GM19023 (cell line): Measurements from ENCODE around the gene LITAFD.
"Not testable (repeated sequence)": the region's sequence is repeated elsewhere in the genome, so short reads cannot be mapped to it uniquely, and the experiment has no call there.

ENCODE experiments used
- ATAC-seq: cut with Tn5 transposase; IDR thresholded peaks from one replicate; pipeline ENCODE4 v1.9.1; 2021; ENCODE audit warnings: mild to moderate bottlenecking, moderate library complexity; ENCODE audit not compliant: unreplicated experiment

Gene LITAFD

DNA sequence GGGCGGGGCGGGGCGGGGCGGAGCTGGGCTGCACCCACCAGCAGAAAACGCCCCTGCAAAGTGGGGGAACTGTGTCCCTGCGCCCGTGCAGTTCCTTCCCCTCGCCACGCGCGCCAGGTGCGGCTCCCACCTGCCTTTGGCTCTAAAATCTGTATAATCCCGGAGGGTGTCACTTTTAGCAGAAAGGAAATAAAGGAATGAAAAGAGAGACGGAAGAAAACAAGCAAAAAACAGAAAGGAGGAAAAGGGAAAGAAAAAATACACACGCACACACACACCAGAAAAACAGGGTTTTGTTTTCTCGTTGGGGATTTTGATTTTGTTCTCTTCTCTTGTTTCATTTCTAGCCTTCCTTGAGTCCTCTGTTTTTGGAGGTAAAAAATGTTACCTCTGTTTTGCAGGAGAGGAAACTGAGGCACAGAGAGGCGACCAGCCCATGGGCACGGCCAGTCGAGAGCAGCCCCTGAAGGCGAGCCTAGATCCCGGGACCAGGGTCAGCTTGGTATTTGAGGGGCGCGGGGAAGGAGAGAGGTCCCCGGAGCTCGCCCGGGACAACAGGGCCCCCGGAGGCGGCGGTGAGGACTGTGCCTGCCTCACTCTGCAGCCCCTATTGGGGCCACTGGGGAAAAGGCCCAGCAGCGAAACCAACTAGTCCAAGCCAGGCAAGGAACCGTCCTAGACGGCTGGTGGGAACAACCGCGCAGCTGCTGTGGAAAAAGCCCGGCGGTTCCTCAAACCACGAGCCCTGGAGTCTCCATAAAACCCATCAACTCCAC, 12.8 kb upstream of the LITAFD start:
- ATAC-seq, result no peak

DNA sequence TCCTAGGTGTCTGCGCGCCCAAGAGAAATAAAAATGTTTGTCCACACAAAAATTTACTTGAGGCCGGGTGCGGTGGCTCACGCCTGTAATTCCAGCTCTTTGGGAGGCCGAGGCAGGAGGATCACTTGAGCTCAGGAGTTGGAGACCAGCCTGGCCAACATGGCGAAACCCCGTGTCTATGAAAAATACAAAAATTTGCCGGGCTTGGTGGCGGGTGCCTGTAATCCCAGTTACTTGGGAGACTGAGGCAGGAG, 12.2 kb upstream of the LITAFD start:
- not testable (repeated sequence) for ATAC-seq

DNA sequence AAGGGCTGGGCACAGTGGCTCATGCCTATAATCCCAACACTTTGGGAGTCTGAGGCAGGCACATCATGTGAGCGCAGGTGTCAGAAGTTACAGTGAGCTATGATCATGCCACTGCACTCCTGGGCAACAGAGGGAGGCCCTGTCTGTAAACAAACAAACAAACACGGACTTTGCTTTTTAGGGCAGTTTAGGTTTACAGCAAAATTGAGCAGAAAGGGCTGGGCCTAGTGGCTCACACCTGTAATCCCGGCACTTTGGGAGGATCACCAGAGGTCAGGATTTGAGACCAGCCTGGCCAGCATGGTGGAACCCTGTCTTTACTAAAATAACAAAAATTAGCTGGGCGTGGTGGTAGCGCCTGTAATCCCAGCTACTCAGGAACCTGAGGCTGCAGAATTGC, 10.1 kb upstream of the LITAFD start:
- ATAC-seq, result no peak

DNA sequence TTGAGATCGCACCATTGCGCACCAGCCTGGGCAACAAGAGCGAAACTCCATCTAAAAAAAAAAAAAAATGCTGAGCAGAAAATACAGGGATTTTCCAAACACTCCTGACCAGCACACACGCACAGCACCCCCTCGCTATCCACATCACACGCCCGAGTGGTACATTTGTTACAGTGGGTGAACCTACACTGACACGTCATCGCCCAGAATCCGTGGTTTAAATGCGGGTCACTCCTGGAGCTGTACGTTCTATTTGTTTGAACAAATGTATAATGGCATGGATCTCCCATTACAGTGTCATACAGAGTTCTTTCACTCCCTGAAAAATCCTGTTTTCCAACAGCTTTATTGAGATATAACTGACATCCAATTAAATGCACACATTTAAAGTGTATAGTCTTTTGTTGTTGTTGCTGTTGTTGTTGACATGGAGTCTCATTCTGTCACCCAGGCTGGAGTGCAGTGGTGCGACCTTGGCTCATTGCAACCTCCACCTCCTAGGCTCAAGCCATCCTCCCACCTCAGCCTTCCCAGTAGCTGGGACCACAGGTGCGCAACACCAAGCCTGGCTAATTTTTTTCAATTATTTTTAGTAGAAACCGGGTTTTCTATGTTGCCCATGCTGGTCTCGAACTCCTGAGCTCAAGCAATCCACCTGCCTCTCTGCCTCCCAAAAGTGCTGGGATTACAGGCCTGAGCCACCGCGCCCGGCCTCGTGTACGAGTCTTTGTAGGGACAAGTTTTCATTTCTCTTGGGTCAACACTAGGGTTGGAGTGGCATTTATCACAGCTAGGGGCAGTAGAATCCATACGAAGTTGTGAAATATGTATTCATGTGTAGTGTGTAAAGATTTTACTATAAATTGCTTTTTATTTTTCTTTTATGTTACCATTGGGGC, 8.9 kb upstream of the LITAFD start:
- no peak for ATAC-seq

DNA sequence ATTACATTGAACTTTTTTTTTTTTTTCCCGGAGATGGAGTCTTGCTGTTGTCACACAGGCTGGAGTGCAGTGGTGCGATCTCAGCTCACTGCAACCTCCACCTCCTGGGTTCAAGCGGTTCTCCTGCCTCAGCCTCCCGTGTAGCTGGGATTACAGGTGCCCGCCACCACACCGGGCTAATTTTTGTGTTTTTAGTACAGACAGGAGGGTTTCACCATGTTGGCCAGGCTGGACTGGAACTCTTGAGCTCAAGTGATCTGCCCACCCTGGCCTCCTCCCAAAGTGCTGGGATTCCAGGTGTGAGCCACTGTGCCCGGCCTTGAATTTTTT, 8.3 kb upstream of the LITAFD start:
- ATAC-seq, result not testable (repeated sequence)

DNA sequence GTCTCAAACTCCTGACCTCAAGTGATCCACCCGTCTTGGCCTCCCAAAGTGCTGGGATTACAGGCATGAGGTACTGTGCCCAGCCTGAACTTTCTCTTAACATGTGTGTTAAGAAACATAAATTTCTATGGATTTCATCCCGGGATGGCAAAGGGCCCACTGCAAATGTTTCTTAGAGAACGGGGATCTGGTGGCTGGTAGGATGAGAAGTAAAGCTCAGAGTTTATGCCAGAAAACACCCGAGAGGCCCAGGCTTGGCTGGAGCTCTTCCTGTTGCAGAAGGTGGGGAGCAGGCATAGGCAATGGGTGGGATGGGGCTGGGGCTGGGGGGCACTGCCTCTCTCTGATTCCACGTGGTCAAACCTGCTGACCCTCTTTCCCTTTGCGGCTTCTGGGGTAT, 7.8 kb upstream of the LITAFD start:
- no peak for ATAC-seq

DNA sequence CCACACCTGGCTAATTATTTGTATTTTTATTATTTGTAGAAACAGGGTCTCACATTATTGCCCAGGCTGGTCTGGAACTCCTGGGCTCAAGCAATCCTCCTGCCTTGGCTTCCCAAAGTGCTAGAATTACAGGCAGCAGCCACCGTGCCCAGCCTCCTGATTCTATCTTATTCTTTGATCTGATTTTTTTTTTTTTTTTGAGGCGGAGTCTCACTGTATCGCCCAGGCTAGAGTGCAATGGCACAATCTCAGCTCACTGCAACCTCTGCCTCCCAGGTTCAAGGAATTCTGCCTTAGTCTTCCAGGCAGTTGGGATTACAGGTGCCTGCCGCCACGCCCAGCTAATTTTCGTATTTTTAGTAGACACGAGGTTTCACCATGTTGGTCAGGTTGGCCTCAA, 6.8 kb upstream of the LITAFD start:
- not testable (repeated sequence) for ATAC-seq

DNA sequence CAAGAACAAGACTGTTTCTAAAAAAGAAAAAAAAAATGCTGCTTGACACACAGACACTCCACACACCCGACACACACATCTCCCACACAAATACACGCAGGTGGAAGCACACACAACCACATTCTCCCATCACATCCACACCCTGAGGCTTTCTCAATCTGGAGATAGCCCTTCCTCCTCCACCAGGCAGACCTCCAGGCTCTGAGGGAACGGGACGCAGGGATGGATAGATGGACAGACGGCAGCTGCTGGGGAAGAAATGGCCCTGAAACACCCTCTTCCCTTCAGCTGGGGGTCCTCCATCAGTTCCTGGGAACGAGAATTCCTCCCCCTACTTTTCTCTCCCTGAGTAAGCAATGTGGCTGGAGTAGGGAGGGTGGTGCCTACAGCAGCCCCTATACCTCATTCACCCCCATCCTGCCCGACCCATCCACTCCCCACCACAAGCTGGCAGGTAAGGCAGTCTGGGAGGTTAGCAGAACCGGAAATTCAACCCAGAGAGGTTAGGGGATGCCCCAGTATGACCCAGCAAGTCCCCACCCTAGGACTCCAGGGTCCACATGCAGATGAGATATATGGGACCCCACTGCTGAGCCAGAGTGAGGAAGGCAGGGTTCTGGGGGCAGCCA, 4.1 kb upstream of the LITAFD start:
- no peak for ATAC-seq

DNA sequence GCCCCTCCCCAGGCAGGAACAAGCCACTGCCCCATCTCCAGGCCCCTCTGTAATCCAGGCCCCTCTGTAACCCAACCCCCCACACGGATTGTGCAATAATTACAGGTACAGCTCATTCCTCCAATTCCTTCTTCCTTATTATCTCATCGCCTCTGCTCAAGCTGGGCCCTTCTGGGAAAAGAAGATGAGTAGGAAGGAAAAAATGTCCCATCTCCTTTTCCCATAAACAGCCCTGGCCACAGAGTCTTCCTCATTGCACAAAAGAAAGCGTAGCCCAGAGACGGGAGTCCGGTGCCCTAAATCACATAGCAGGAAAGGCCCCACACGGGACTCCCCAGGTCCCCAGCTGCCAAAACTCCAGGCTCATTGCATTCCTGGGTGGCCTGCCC, 3.6 kb upstream of the LITAFD start:
- no peak for ATAC-seq

DNA sequence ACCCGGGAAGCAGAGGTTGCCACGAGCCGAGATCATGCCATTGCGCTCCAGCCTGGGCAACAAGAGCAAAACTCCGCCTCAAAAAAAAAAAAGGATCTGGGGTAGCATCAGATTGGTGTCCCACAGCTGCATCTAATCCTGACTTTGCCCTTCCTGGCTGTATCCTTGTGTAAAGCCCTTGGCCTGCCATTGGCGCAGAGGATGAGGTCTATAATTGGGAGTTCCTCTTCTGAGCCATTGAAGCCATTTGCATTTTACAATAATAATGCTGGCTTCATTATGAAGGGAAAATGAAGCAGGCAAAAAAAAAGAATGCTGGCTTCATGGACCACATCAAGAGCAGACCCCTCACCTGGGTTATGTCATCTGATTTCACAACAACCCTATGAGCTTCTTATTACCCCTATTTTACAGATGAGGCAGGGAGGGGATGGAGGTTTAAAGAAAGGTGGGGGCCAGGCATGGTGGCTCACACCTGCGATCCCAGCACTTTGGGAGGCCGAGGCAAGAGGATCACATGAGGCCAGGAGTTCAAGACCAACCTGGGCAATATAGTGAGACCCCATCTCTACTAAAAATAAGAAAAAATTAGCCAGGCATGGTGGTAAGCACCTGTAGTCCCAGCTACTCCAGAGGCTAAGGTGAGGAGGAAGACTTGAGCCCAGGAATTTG, 1.2 kb upstream of the LITAFD start:
- ATAC-seq, result no peak

DNA sequence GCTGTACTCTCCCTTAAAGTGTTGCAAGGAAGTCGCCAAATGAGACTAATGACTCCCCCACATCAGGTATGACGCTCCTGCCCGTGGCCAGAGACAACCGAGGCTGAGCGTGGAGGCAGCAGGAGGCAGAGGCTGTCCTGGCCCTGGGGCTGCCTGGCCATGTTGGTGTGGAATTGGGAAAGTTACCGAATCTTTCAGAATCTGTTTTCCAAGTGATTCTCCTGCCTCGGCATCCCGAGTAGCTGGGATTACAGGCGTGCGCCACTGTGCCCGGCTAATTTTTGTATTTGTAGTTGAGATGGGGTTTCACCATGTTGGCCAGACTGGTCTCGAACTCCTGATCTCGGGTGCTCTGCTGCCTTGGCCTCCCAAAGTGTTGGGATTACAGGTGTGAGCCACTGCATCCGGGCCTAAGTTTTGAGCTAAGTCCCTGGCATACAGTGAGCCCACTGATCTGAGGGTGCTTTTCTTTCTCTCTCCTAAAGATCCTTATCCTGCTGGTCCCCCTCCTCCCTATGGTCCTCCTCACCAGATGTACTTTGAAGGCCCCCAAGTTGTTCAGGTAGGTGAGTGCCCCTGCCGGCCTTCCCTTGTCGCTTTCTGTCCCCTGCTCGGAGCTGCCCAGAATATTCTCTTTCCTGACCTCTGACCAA, 700 bp downstream of the LITAFD start:
- no peak for ATAC-seq

DNA sequence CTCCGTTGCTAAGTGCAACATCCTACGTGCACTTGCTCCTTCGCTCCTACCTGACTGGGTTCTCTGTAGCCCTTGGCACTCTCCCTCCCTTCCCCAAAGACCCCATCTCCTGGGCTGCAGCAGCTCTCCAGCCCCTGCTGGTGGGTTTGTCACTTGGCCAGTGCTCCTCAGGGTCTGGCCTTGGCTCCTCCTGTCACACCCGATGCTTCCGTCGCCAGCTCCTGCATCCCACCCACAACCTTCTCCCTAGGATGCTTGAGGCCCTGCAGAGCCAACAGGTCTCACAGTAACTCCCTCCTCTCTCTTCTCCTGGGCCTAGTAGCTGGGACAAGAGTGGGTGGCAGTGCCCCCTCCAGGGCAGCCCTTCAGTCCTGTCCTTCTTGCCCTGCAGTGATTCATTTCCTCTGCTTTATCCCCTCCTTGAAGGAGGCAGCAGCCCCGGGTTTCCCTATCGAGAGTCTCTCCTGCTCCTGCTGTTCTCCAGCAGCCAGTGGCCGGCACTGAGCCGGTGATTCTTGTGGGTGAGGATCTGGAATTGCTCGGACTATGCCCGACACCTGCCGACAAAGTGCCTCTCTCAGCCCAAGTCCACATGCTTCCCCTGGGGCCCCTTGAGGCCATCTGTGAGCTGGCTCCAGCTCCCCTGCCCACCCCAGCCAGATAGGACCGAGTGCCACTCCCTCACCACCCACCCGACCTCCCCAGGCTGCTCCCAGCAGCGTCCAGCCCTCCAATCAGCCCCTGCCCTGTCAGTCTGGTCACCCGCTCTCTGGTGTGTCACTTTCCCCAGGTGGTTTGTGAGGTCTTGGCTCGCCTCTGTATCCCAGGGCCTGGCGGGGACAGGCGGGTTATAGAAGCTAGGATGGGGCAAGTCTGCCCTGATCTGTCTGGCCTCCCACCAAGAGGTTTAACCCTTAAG, 3.8 kb downstream of the LITAFD start:
- no peak for ATAC-seq

DNA sequence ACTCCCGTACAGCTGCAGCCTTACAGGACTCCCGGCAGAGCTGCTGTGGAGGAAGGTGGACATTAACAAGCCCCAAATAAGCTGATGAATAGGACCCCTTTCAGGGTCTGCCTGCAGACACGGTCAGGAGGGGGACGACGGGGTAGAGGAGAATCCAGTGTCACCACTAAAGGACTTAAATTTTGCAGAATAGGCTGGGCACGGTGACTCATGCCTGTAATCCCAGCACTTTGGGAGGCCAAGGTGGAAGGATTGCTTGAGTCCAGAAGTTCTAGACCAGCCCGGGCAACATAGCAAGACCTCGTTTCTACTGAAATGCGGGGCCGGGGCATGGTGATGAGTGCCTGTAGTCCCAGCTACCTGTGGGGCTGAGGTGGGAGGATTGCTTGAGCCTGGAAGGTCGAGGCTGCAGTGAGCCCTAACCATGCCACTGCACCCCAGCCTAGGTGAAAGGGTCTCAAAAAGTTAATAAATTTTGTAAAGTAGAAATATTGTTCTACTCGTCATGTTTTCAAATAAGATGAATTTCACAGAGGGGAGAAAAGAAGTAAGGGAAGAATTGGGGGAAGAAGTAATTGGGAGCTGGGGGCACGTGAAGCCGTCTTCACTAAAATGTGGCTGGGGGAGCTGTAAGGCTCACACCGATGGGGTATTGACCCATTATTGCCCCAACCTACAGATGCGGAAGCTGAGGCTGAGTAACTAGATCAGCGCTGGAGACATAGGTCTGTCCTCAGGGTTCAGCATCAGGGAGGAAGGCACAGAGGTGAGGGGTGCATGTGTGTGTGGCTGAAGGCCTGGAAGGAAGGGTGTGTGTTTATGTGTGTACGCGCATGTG, 4.7 kb downstream of the LITAFD start:
- no peak for ATAC-seq

DNA sequence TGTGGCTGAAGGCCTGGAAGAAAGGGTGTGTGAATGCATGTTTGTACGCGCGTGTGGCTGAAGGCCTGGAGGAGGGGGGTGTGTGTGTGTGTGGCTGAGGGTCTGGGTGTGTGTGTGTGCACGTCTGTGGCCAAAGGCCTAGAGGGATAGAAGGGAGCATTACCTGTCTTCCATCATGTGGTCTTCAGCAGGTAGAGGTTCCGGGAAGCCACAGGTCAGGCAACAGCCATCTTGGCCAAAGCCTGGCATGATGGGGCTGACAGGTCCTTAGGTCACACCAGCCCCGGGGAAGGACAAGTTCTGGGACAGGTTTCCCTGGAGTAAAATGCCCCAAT, 5.2 kb downstream of the LITAFD start:
- no peak for ATAC-seq

DNA sequence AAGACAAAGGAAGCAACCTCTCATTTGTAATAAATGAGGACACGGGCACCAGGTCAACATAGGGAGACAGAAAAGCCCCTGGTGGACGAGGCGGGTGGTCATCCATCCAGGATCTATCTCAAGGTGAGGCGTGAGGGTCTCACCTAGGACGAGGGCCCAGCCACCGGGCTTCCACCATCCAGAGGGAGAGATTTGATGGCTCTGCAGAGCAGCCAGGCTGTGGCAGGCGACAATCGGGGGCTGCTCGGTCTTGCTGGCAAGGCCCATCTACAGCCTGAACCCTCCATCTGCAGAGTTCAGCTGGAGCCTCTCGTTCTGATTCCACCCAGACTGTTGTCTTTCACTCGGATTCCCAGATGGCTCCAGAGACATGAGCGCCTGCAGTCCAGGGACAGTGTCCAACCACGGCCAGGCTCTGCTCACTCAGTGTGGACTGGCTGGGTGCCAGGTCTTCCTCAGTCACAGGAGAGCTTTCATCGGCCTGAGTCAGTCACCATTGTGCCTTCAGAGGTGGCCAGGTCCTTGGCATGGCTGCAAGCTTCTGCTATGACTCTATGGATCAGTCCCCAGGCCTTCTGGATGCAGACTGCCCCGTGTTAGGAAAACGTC, 5.9 kb downstream of the LITAFD start:
- no peak for ATAC-seq

DNA sequence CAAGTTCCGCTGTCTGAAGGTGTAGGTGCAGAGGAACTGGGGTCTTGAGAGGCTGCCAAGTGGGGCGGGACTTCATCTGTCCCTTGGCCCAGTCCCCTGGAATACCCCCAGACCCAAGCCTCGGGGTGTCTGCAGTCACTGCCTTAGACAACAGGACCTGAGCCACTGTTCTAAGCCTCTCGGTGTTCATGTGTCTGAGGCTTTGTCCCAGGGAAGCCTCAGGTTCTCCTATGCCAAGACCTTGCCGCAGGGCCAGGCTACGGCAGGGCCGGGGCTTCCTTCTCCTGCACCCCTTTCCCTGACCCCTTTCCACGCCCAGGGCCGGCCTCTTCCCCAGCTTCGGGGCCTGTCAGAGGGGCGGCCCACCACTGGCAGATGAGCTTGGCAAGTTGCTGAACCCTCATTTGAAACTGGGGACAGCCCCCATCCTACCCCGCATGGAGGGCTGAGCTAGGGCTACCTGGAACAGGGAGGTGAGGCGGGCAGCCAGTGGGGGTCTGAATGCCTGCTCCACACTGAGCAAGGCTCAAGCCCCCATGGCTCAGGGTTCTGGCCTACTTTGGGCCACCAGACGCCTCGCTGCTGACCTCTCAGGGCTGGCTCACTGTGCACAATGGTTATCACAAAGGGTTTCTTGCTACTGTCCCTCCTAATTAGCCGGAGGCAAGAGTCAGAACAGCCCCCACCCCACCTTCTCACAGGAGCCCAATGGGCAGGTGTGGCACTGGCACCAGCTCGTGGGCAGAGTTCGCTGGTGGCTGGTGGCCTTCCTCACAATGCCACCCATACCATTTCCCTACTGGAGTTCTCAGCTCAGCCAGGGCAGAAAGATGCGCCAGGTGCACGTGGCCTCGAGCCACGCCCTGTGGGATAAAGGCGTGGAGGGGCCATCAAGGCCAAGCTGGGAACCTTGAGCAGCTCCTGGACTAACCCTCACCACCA, 7.1 kb downstream of the LITAFD start:
- ATAC-seq, result no peak

DNA sequence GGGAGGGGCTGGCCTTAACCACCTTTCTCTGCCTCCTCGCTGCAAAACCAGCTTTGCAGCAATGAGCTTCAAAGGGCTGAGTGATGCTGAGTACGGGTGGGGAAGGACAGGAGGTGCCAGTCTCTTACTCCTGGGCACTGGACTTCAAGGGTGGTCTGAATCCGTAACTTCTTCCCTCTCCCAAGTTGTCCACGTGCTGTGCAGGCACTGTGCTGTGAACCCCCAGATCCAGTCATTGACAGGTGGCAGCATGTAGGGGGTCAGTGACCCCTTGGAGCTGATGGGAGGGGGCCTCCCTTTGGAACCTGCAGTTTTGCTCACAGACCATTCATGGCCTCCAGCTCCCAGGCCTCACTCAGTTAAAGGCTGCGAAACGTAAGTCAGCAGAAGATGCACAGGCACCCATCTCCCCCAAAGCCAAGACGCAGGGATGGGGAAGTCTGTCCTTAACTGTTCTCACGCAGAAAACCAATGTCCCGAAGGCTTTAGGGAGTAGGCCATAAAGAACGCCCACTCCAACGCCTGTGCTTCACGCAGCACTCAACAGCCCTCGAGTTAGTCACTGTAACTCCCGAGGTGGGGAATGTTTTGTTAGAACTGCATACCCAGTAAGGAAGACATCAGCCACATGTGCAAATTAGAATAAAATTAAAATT, 7.9 kb downstream of the LITAFD start:
- ATAC-seq, result no peak
